Natural killer cell treated with Interleukin-12 subunit alpha and Interleukin-12 subunit beta and Interleukin-15 and Interleukin-18, amount 100 ng/mL, for 72 hours (primary cell): ENCODE measurements around the gene LGMN. TPM values are rescaled to one million over a fixed set of nuclear protein-coding genes. Genes with fewer than 3 reads are reported as not detected.
A peak's percentile ranks its signal among the peaks of the same experiment; 100 is the strongest.

Experiments
- ATAC-seq, 2 donors: fragments of 150-1000 bp; cut with Tn5 transposase in 1 of 2; sonication (Bioruptor Pico), chemical (Tn5 transposase) in 1 of 2; 2 replicates each; pipeline ENCODE4 v1.10.0; 2021
- DNase-seq: peaks from one replicate; pipeline ENCODE4 v3.0.0; 2022; ENCODE audit warnings: low spot score
- H3K27ac Mint-ChIP-seq, 2 donors: 1 replicate in 1 of 2; 2 replicates in 1 of 2; pipeline ENCODE4 v1.8.0; 2022; ENCODE audit warnings: mixed read lengths in 2 of 2, mild to moderate bottlenecking in 1 of 2, moderate library complexity in 1 of 2
- H3K27me3 Mint-ChIP-seq, 2 donors: 1 replicate in 1 of 2; 2 replicates in 1 of 2; pipeline ENCODE4 v1.8.0; 2022; ENCODE audit warnings: mixed read lengths in 2 of 2
- H3K36me3 Mint-ChIP-seq: one replicate; pipeline ENCODE4 v1.8.0; 2022; ENCODE audit warnings: mixed read lengths
- H3K4me1 Mint-ChIP-seq, 2 donors: 1 replicate in 1 of 2; 2 replicates in 1 of 2; pipeline ENCODE4 v1.8.0; 2022; ENCODE audit warnings: low read depth in 2 of 2, mixed read lengths in 2 of 2, mild to moderate bottlenecking in 1 of 2
- H3K4me3 Mint-ChIP-seq: one replicate; pipeline ENCODE4 v1.8.0; 2022; ENCODE audit warnings: mixed read lengths
- H3K9me3 Mint-ChIP-seq: 2 replicates; pipeline ENCODE4 v1.8.0; 2022; ENCODE audit warnings: mixed read lengths
- total RNA-seq, 2 donors: library from RNA; stranded (reverse); gene quantifications; one replicate each; pipeline ENCODE4 v1.2.3, GENCODE V29; 2022

Gene LGMN
- total RNA-seq, 2 donors from 2014 or later = not detected

DNA sequence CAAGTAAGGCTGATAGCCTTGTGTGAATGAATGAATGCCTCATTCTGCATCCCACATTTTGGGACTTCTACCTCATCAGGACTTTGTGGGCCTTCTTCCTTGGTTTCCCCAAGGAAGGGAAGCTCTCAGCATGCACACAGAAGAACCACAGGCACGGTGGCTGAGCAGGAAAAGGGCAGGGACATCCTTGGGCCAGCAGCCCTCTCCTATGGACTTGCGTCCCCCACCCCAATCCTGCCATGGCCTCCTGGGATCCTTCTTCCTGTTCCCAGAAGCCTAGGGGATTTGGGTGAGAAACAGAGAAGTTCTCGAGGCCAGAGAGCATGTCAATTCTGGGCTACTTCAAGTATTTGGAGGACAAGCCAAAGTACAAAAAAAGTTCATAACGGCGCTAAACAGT lies 69.7 kb downstream of the LGMN start:
- H3K9me3 Mint-ChIP-seq = no peaks in the 10 kb centered on the region
- peaks cover 25% of the 10 kb centered on the region for H3K36me3 Mint-ChIP-seq
- no peak overlapping the region for H3K4me3 Mint-ChIP-seq
- H3K4me1 Mint-ChIP-seq = peaks cover 46 to 56% of the 10 kb centered on the region in 2 donors
- DNase-seq (no peak), ATAC-seq (no peak)
- peak overlapping the region in 1 of 2 donors; percentile 73 for H3K27ac Mint-ChIP-seq
- H3K27me3 Mint-ChIP-seq = no peaks in the 10 kb centered on the region

GRCh38 chr14:92677955-92678354 lies 70.5 kb downstream of the LGMN start:
- H3K9me3 Mint-ChIP-seq = no peaks in the 10 kb centered on the region
- no peak for ATAC-seq
- peaks cover 25% of the 10 kb centered on the region for H3K36me3 Mint-ChIP-seq
- H3K4me1 Mint-ChIP-seq = peaks cover 49 to 56% of the 10 kb centered on the region in 2 donors
- H3K27ac Mint-ChIP-seq = peak overlapping the region; percentile 57 to 73
- no peak for DNase-seq
- H3K4me3 Mint-ChIP-seq = no peak overlapping the region
- H3K27me3 Mint-ChIP-seq = no peaks in the 10 kb centered on the region

GRCh38 chr14:92677087-92677668 lies 71.2 kb downstream of the LGMN start:
- Mint-ChIP-seq H3K4me3 (no peak overlapping the region), H3K4me1 (peaks cover 53 to 63% of the 10 kb centered on the region in 2 donors), H3K27me3 (no peaks in the 10 kb centered on the region), H3K27ac (peak overlapping the region; percentile 57 to 86), H3K36me3 (peaks cover 29% of the 10 kb centered on the region), H3K9me3 (no peaks in the 10 kb centered on the region)
- peak; percentile 70 to 77 for ATAC-seq
- no peak for DNase-seq

DNA sequence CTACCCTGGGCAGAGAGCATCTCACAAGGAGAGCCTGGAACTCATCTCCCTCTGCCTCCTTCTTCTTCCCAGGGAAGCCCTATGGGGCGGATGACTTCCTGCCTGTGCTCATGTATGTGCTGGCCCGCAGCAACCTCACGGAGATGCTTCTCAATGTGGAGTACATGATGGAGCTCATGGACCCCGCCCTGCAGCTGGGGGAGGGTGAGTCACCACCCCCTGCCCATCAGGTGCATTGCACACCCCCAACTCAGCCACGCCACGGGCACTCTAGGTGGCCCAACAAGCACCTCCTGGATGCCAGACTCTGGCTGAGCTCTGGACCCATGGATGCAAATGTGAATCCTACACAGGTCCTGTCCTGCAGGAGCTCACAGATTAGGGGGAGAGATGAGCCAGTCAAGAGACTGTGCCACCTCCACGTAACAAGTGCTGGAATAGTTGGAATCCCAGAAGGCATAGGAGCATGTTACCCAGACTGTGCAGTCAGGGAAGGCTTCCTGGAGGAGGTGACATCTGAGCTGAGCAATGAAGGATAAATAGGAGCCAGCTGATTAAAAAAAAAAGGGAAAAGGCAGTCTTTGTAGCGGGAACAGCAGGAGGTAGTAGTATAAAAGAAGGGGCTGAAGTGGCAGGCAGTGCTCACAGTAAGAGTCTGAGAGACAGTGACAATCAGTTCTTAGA lies 71.9 kb downstream of the LGMN start:
- Mint-ChIP-seq H3K4me1 (peaks cover 53 to 66% of the 10 kb centered on the region in 2 donors), H3K36me3 (peaks cover 29% of the 10 kb centered on the region), H3K9me3 (no peaks in the 10 kb centered on the region)

DNA sequence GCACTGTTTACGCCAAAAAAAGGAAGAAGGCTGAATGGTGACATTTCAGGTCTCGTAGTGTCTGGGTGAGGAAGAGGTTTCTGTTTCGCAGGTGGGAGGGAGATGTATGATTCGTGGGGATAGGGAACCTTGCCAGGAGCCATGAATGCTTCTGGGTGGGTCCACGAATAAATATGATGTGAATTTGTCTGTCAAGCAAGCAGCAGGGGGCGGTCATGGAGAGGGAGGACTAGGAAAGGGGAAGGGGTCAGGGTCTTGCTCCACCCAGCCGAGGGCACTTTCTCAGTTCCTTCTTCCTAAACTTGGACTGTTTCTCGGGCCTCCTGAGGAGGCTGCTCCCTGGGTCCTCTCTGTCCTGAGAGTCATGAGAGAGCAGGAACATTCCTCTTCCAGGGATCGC lies 72.5 kb downstream of the LGMN start:
- peak overlapping the region; percentile 19 for H3K4me3 Mint-ChIP-seq
- peaks cover 47 to 64% of the 10 kb centered on the region in 2 donors for H3K4me1 Mint-ChIP-seq
- H3K27ac Mint-ChIP-seq = peak overlapping the region; percentile 57 to 86

More for the DNA sequence above, 71.9 kb downstream of the LGMN start:
- no peak overlapping the region for H3K4me3 Mint-ChIP-seq
- DNase-seq (no peak), ATAC-seq (no peak)
- no peaks in the 10 kb centered on the region for H3K27me3 Mint-ChIP-seq
- peak overlapping the region; percentile 57 to 86 for H3K27ac Mint-ChIP-seq

DNA sequence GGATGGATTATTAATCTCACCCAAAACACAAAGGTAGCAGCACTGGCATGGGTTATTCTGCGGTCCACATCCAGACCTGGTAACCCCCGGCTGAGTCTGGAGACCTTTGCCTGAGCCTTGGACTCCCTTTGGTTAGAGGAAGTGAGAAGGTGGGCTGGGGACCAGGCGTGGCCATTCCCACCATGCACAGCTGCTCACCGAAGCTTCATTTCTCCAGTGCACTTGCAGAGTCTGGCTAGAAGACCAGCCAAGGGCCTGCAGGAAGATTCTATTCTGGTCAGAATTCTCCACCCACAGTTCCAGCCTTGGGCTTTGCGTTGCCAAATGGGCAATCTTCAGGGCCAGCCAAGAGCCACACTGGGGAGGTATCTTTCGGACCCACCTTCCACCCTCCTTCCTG lies 73.0 kb downstream of the LGMN start:
- Mint-ChIP-seq H3K36me3 (peaks cover 25% of the 10 kb centered on the region), H3K27ac (peak overlapping the region; percentile 57 to 86), H3K4me3 (peak overlapping the region; percentile 19), H3K27me3 (no peaks in the 10 kb centered on the region), H3K9me3 (no peaks in the 10 kb centered on the region), H3K4me1 (peaks cover 45 to 68% of the 10 kb centered on the region in 2 donors)
- DNase-seq (no peak), ATAC-seq (no peak)

More for the DNA sequence above, 72.5 kb downstream of the LGMN start:
- no peaks in the 10 kb centered on the region for H3K9me3 Mint-ChIP-seq
- ATAC-seq (no peak), DNase-seq (no peak)
- H3K36me3 Mint-ChIP-seq = peaks cover 25% of the 10 kb centered on the region
- H3K27me3 Mint-ChIP-seq = no peaks in the 10 kb centered on the region

DNA sequence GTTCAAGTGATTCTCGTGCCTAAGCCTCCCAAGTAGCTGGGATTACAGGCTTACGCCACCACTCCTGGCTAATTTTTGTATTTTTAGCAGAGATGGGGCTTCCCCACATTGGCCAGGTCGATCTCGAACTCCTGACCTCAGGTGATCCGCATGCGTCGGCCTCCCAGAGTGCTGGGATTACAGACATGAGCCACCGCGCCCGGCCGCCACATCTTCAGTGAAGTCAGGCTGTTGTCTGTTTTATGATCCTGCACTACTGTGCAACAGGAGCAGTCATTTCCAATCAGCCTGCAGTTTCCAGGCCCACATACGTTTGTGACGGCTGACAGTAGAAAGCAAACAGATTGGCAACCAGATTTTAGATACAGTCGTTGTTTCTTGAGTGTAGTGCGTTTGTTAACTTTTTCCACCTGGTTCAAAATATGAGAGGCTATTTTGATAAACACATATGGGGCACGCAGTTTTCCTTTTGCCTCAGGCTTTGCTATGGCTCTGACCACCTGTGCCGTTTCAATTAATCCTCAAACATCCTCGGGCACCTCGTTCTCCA lies 74.8 kb downstream of the LGMN start:
- ATAC-seq (no peak), DNase-seq (no peak)
- Mint-ChIP-seq H3K9me3 (no peaks in the 10 kb centered on the region), H3K27me3 (no peaks in the 10 kb centered on the region), H3K27ac (peak overlapping the region; percentile 16 to 62), H3K36me3 (peaks cover 31% of the 10 kb centered on the region), H3K4me3 (no peak overlapping the region), H3K4me1 (peaks cover 62 to 74% of the 10 kb centered on the region in 2 donors)

- peak overlapping the region; percentile 66 to 86 for H3K27ac Mint-ChIP-seq
- ATAC-seq = peak in 1 of 2 donors; percentile 51
Observed at GRCh38 chr14:92670643-92671366, 77.6 kb downstream of the LGMN start.

GRCh38 chr14:92670160-92670559 lies 78.3 kb downstream of the LGMN start:
- DNase-seq (no peak), ATAC-seq (no peak)
- Mint-ChIP-seq H3K36me3 (peaks cover 16% of the 10 kb centered on the region), H3K27ac (peak overlapping the region; percentile 66 to 86), H3K9me3 (no peaks in the 10 kb centered on the region), H3K27me3 (no peaks in the 10 kb centered on the region), H3K4me1 (peaks cover 56 to 70% of the 10 kb centered on the region in 2 donors), H3K4me3 (peak overlapping the region; percentile 38)

More at GRCh38 chr14:92670643-92671366, 77.6 kb downstream of the LGMN start:
- H3K4me3 Mint-ChIP-seq = no peak overlapping the region
- no peaks in the 10 kb centered on the region for H3K9me3 Mint-ChIP-seq
- H3K27me3 Mint-ChIP-seq = no peaks in the 10 kb centered on the region
- peaks cover 19% of the 10 kb centered on the region for H3K36me3 Mint-ChIP-seq
- peaks cover 56 to 68% of the 10 kb centered on the region in 2 donors for H3K4me1 Mint-ChIP-seq
- no peak for DNase-seq

DNA sequence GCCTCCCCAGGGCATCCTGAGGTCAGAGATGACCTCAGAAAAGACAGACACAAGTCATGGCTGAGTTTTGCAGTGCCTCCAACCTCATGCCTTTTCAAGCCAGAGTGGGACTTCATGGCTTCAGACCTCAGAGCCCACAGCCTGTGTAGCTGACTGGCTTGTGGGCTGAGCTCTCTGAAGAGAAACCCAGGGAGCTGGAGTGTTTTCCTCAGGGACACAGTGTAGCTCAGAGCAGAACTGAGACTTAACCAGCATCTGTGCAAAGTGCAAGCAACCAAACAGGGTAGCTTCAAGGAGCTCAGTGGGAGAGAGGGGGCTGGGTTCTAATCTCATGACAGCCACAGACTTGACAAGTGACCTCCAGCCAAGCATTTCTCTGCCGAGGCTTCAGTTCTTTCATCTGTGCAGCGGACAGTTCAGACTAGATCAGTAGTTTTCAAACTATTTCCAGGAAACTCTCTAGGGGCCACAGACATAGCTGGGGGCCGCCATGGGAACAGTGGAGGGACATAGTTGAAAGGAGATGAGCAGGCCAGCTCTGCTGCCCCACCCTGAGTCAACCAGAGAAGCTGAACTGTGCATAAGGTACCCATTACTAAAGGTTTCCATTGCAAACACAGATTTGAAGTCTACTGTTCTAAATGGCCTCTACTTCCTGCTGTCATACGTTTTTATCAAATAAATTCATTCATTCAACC lies 80.0 kb downstream of the LGMN start:
- H3K4me1 Mint-ChIP-seq = peaks cover 58 to 74% of the 10 kb centered on the region in 2 donors
- ATAC-seq = no peak
- no peak for DNase-seq

GRCh38 chr14:92666251-92666650 lies 82.2 kb downstream of the LGMN start:
- DNase-seq (no peak), ATAC-seq (no peak)
- H3K27me3 Mint-ChIP-seq = no peaks in the 10 kb centered on the region
- peak overlapping the region; percentile 65 for H3K4me3 Mint-ChIP-seq
- peaks cover 35% of the 10 kb centered on the region for H3K36me3 Mint-ChIP-seq
- H3K9me3 Mint-ChIP-seq = no peaks in the 10 kb centered on the region
- H3K4me1 Mint-ChIP-seq = peaks cover 73 to 81% of the 10 kb centered on the region in 2 donors
- H3K27ac Mint-ChIP-seq = peak overlapping the region; percentile 73 to 95

More for the DNA sequence above, 80.0 kb downstream of the LGMN start:
- H3K4me3 Mint-ChIP-seq = peak overlapping the region; percentile 27
- H3K36me3 Mint-ChIP-seq = peaks cover 23% of the 10 kb centered on the region
- H3K9me3 Mint-ChIP-seq = no peaks in the 10 kb centered on the region
- H3K27me3 Mint-ChIP-seq = no peaks in the 10 kb centered on the region
- H3K27ac Mint-ChIP-seq = peak overlapping the region; percentile 66 to 86

DNA sequence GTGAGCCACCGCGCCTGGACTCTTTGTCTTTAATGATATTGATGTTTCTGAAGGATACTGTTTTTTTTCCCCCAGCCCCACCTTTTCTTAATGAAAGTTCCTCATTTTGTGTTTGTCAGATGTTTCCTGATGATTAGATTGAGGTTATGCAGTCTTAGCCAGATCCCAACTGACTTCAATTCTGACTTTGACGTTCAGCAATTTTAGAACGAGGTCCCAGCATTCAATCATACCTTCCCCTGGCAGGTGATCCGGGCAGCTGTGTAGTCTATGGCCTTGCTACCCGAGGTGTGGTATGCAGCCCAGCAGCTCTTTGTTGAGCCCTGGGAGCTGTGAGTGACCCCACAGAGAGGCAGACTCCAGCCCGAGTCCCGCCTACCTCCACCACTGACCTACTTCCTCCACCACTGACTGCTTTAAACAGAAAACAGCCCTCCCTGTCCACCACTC lies 82.7 kb downstream of the LGMN start:
- ATAC-seq (peak; percentile 50 to 53), DNase-seq (no peak)
- peak overlapping the region; percentile 73 to 95 for H3K27ac Mint-ChIP-seq
- no peaks in the 10 kb centered on the region for H3K27me3 Mint-ChIP-seq
- H3K9me3 Mint-ChIP-seq = no peaks in the 10 kb centered on the region
- H3K4me3 Mint-ChIP-seq = peak overlapping the region; percentile 65
- peaks cover 39% of the 10 kb centered on the region for H3K36me3 Mint-ChIP-seq
- peaks cover 73 to 79% of the 10 kb centered on the region in 2 donors for H3K4me1 Mint-ChIP-seq

DNA sequence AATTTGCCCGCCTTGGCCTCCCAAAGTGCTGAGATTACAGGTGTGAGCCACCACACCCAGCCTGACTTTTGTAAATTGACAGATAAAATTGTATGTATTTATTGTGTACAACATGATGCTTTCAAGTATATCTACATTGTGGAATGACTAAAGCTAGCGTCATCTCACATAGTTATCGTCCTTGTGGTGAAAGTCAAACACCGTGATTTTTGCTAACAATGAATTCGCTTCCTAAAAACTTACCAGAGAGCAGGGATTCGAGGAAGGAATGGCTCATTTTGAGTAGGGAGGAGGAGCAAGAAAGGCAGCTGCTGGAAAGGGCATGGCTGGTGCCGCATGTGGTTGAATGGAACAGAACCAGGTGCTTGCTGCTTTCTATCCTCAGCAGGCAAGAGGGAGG lies 85.4 kb downstream of the LGMN start:
- Mint-ChIP-seq H3K36me3 (peaks cover 38% of the 10 kb centered on the region), H3K27ac (peak overlapping the region; percentile 95 to 99), H3K4me1 (peaks cover 69 to 79% of the 10 kb centered on the region in 2 donors), H3K4me3 (peak overlapping the region; percentile 63), H3K27me3 (no peaks in the 10 kb centered on the region), H3K9me3 (no peaks in the 10 kb centered on the region)
- DNase-seq (no peak), ATAC-seq (no peak)
